Left kidney (tissue), 2 donors: ENCODE results near the gene CCBE1. TPM values are rescaled to one million over a fixed set of nuclear protein-coding genes. Genes with fewer than 3 reads are reported as not detected.
"Not testable (repeated sequence)": the region's sequence is repeated elsewhere in the genome, so short reads cannot be mapped to it uniquely, and the experiment has no call there.

Source experiments
- DNase-seq: peaks from one replicate; pipeline ENCODE4 v3.0.0-alpha.2; 2013
- polyA plus RNA-seq: library from polyadenylated mRNA; unstranded; fragments of 120-200 nt; gene quantifications from one replicate; pipeline ENCODE4 v1.2.1, GENCODE V29; 2013; ENCODE audit not compliant: insufficient read length

The CCBE1 gene
- polyA plus RNA-seq, 1 donor: 31.5 TPM

- DNase-seq: no peak
Measured at GRCh38 chr18:59684777-59685176, 12.4 kb downstream of the CCBE1 start.

DNA sequence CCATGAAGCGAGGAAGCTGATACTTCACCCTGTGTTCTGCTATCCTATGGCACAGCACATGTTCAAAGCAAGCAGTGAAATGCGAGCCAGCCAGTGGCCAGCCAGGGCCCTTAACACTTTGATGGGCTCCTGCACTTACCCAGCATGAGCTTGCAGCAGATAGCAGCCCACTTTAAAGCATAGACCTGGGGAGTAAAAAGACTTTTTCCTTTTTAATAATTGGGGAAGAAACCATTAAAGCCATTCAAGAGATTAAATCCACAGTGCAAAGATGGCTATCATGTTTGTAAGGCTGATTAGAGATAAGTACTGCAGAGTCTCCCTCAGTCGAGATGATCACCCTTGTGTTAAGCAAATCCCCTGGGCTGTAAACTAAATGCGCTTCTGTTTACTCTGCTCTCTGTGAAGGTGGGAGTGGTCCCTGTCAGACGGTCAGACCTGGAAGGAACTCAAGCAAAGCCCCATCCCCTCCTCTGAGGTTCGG is 15.7 kb downstream of the CCBE1 start:
- DNase-seq: no peak

- no peak for DNase-seq
Measured at GRCh38 chr18:59681051-59681450, 16.2 kb downstream of the CCBE1 start.

DNA sequence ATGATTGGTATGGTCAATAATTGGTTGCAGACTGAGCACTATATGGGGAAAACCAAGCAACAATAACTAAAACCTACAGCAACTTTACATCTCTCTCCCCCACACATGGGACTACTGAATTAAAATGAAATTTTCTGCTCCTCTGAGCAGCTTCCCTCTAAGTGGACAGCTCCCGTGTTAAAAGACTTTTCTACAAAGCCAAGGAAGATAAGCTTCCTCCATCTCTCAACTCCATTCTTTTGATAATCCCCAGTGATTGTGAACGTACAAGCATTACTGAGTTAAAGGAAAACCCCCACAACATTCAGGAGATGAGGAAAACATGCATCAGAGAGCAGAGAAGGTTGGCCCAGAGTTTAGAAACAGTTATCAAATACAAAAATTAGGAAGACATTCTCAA is 21.9 kb downstream of the CCBE1 start:
- no peak for DNase-seq

GRCh38 chr18:59674903-59675270 is 22.3 kb downstream of the CCBE1 start:
- DNase-seq: no peak

DNA sequence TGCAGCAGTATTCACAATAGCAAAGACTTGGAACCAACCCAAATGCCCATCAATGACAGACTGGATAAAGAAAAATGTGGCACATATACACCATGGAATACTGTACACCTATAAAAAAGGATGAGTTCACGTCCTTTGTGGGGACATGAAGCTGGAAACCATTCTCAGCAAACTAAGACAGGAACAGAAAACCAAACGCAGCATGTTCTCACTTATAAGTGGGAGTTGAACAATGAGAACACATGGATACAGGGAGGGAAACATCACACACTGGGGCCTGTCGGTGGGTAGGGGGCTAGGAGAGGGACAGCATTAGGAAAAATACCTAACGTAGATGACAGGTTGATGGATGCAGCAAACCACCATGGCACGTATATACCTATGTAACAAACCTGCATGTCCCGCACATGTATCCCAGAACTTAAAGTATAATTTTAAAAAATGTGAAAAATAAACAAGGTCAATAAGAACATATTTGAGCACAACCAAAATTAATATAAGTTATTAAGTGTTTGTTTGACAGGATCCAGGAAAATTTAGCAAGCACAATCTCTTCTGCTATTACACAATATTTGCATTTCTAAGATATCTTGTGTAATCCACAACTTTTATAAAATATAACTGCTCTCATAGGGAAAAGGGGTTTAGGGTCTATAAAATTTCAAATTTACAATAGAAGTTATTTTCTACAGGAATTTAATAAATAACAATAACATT is 22.9 kb downstream of the CCBE1 start:
- no peak for DNase-seq

DNA sequence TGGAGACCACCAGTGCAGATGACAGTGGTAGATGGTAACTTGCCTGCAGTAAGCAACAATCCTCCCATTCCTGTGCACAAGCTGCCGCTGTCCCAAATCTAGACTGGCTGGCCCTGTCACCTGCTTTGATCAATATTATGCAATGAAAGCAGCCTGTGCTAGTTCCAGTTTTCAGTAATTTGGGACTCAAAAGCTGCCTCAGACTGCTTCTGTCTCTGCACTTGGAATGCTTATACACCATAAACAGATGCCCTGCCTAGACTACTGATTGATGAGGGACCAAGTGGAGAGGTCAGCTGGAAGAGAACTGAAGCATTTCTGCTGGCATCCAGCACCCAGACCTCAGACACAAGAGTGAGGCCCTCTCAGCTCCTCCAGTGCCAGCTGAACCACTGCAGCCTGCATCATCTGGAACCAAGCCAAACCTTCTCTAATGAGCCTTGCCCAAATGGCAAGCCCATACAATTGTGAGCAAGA is 24.9 kb downstream of the CCBE1 start:
- no peak for DNase-seq

DNA sequence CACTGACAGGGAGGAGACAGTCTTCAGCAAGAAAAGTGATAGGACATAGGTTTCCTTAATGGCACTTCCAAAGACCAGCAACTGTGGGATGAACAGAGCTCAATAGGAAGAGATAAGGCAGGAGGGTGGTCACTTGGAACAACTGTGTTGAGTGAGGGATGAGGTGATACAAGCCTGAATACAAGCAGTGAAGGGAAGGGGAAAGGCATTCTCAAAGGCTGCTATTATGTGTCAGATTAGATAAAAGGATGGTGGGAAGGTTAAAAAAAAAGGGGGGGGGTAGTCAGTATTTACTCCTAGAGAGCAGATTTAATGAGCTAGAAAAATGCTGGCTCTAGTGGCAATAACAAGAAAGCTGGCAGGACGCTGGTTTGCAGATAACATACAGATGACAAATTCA is 25.7 kb downstream of the CCBE1 start:
- DNase-seq: no peak

DNA sequence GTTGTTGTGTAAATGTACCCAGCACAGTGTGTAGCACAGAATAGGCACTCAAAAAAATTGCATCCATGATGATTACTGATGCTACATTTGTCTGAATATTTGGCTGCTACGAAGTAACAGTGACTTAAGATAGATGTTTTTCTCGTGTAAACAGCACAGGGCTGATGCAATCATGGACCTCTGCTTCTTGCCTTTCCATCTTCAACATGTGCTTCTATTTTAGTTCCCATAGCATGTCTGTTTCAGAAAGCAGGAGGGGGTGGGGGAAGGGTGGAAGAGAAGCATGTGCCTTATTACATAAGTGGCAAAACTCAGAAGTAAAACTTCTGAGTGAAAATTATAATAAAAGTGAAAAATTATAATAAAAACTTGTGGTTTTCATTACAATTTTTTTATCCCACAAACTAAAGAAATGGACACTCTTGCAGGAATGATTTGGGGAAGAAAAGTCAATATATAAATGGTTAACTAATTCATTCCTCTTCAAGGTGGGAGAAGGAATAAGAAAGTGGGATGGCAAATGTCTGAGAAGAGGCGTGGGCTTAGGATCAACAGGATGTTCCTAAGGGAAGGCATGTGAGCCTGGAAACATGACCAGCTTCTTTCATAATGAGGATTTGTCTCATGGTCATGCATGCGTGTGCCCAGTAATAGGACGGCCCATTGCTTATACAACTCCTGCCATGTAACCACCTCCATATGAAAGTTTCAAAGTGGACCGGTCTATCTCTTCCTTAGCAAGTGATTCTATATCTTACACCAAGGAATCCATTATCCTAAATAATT is 27.2 kb downstream of the CCBE1 start:
- no peak for DNase-seq

DNA sequence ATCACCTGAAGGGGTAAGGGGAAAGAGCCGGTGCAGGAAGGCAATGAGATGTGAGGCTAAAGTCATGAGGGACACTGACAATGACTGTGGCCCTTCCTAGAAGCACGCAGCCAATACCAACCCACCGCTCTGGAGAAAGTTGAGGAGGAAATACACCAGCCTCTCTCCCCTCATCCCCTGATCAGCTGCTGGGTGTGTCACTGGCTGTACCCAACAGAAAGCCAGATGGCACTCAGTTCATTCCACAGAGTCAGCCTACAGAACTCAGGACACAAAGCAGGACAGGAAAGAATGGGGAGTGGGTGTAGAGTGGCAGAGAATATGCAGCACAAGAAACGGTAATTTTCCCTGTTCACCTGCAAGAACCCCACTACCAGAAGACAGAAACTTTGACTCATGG is 29.7 kb downstream of the CCBE1 start:
- DNase-seq: no peak

- DNase-seq: not testable (repeated sequence)
Measured at GRCh38 chr18:59666007-59666402, 31.2 kb downstream of the CCBE1 start.

GRCh38 chr18:59665057-59666006 is 31.9 kb downstream of the CCBE1 start:
- DNase-seq: no peak

GRCh38 chr18:59664329-59664728 is 32.9 kb downstream of the CCBE1 start:
- no peak for DNase-seq

GRCh38 chr18:59663096-59663495 is 34.1 kb downstream of the CCBE1 start:
- no peak for DNase-seq

GRCh38 chr18:59661891-59662701 is 35.1 kb downstream of the CCBE1 start:
- no peak for DNase-seq

DNA sequence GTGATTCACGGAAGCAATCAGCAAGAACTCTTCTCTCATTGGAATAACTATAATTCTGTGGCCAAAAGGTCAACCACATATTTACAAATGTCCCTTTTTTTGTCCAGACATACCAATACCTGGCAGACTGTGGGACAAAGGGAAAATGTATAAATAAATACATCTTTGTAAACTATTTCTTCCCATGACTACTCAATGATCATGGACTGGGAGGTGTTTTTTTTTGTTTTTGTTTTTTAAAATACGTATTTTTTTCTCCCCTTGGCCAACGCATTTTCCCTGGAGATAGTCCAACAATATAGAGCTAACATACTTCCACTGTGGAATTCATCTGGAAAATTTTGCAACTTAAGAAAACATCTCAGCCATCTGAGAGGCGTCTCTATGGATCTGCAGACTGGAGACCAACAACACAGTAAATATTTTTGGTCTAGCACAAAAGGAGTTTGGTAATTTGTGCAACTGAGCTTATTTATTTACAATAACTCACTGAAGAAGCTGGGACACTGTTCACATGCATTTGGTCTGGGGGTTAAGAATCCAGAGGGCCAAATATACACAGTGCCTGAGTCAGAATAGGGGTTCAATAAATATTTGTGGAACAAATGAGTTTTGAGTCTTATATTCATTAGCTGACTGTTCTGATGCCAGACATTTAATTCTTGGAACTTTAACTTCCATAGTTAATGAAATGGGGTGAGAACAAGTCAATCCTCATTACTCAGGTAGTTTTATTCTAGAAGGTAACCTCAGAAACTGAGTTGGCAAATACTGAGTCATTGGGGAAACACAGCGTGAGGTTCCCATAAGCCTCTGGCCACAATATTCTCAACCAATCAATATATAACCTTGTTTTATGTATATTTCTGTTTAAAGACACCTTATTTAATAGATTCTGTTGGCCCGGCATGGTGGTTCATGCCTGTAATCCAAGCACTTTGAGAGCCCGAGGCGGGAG is 36.2 kb downstream of the CCBE1 start:
- DNase-seq: no peak

GRCh38 chr18:59660366-59660765 is 36.9 kb downstream of the CCBE1 start:
- DNase-seq: no peak

GRCh38 chr18:59659508-59660170 is 37.6 kb downstream of the CCBE1 start:
- DNase-seq: no peak

- DNase-seq: no peak
Measured at GRCh38 chr18:59658941-59659340, 38.3 kb downstream of the CCBE1 start.

GRCh38 chr18:59657012-59657411 is 40.2 kb downstream of the CCBE1 start:
- DNase-seq: no peak
